HG03066 (cell line): ENCODE results near the gene GON4L.
"Not testable (repeated sequence)": the region's sequence is repeated elsewhere in the genome, so short reads cannot be mapped to it uniquely, and the experiment has no call there.

Experiments
- ATAC-seq: cut with Tn5 transposase; IDR thresholded peaks from one replicate; pipeline ENCODE4 v1.9.1; 2021; ENCODE audit warnings: low read depth; ENCODE audit not compliant: unreplicated experiment

The GON4L gene

GRCh38 chr1:155831279-155831976 is 25.6 kb downstream of the GON4L start:
- ATAC-seq, result no peak

DNA sequence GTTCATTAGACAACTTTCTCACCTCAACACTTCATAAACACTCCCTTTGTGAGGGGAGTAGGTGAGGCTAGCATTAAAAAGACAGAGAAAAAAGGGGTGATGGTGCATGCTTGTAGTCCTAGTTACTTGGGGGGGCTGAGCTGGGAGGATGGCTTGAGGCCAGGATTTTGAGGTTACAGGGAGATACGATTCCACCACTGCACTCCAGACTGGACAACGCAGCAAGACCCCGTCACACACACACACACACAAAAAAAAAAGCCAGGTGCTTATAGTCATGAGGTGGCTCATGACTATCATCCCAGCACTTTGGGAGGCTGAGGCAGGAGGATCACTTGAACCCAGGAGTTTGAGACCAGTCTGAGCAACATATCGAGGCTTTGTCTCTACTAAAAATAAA is 29.6 kb downstream of the GON4L start:
- no peak for ATAC-seq

DNA sequence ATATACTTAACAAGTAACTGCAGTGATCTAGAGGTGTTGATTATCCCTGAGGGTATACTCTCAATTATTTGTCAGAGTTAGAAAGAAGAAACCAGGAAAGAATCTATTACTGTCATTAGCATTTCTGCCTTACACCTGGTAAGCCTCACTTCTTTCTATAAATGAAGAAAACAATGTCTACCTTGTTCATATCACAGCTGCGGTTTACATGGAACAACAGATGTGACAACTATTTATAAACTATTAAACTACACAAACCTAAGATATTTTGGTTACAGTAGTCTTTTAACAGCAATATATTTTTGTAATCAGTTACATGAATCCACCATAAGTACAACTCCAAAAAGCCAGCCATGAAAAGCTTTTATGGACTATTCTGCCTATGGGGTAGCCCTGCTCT is 40.7 kb downstream of the GON4L start:
- ATAC-seq, result no peak

- ATAC-seq, result no peak
These were observed 43.3 kb downstream of the GON4L start for GRCh38 chr1:155813672-155814071.

GRCh38 chr1:155812878-155813277 is 44.1 kb downstream of the GON4L start:
- no peak for ATAC-seq

DNA sequence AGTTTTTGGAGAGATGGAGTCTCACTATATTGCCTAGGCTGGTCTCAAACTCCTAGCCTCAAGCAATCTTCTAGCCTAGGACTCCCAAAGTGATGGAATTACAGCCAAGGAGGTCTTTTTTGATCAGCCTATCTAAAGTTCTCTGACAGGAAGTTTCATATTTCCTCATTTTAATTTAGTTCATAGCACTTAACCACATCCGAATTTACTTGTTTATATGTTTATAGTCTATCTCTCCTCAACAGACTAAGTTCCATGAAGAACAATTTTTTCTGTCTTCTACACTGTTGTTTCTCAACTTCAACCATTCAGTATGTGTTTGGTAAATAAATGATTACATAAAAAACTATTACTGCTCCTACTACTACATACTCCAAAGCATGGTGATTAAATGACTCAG is 47.9 kb downstream of the GON4L start:
- no peak for ATAC-seq

GRCh38 chr1:155801149-155801548 is 55.9 kb downstream of the GON4L start:
- no peak for ATAC-seq

DNA sequence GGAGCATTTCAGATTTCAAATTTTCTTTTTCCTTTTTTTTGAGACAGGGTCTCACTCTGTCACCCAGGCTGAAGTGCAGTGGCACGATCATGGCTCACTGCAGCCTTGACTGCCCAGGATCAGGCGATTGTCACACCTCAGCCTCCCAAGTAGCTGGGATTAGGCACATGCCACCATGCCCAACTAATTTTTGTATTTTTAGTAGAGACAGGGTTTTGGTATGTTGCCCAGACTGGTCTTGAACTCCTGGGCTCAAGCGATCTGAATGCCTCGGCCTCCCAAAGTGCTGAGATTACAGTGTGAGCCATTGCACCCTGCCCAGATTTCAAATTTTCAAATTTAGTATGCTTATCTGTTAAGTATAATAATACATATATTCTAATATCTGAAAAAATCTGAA is 61.4 kb downstream of the GON4L start:
- not testable (repeated sequence) for ATAC-seq

DNA sequence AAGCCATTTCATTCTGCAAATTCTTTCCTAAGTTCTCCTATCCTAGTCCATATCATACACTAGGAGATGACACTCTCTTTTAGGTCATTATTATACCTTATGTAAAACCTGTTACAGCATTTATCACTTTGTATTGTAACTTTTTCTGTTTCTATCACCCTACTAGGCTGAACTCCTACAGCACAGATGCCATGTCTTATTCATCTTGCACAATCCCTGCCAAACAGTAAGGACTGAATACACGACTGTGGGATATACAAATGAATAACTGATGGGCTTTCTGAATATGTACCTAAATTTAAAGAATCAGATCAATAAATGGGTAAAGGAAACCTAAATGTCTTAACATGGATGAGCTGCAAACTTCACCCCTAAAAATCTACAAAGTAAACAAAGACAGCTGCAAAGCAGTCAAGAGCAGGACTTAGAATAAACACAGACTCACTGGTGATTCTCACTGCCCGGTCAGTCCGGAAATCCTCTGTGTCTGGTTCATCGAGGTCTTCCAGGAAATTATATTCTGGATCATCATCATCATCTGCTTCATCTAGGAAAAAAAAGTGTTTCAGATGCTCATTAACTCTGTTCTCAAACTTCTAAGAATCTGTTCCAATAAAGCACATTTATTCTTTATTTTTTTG is 62.3 kb downstream of the GON4L start:
- ATAC-seq, result no peak

- no peak for ATAC-seq
These were observed 63.8 kb downstream of the GON4L start for GRCh38 chr1:155793213-155793612.

DNA sequence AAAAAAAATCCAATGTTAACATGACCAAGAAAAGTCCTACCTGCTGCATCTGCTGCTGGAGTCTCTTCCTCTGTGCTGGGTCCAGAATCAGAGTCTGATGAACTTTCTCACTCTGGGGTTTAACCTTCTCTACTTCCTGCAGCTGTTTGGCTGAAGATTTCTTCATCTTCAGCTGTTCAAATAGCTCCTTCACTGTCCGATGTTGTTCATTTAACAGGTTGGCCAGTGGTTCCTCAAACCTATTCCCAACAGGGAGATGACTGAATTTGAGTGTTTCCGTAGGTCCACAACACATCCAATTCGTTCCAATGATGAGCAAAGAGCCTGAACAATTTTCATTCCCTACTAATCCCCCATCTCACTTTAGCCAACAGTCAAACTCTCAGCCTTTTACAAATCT is 79.4 kb downstream of the GON4L start:
- no peak for ATAC-seq

- no peak for ATAC-seq
These were observed 80.6 kb downstream of the GON4L start for GRCh38 chr1:155776414-155776813.

- no peak for ATAC-seq
These were observed 83.8 kb downstream of the GON4L start for GRCh38 chr1:155773221-155773620.

GRCh38 chr1:155769257-155769656 is 87.8 kb downstream of the GON4L start:
- no peak for ATAC-seq

- not testable (repeated sequence) for ATAC-seq
These were observed 89.5 kb downstream of the GON4L start for GRCh38 chr1:155767399-155767989.

GRCh38 chr1:155763989-155764388 is 93.0 kb downstream of the GON4L start:
- not testable (repeated sequence) for ATAC-seq

DNA sequence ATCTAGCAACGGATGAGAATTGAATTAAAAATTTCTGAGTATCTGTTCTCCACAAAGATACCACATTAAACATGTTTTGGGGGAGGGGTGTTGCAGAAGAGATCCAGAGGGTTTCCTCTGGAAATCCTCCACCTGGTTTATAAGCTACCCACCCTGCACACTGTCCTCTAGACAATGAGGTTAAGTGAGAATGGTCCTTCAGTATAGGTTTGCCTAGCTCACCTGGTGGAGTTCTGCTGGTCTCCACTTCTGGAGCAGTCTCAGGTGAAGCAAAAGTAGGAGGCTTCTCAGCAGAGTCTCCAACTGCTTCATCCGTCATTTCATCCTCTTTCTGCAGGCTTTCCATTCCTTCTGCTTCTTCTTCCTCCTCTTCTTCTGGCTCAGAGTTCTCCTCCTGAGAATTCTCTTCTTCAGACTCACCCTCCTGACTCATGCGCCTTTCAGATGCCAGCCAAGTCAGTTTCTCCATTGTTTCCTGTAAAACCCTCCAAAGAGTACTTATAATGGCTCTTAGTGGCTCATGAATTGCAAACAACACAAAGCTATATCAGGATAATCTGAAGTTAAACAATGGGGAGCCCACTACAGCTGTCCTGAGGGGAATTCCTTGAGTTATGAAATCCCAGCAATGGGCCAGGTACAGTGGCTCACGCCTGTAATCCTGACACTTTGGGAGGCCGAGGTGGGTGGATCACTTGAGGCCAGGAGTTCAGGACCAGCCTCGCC is 93.8 kb downstream of the GON4L start:
- not testable (repeated sequence) for ATAC-seq

- no peak for ATAC-seq
These were observed 95.1 kb downstream of the GON4L start for GRCh38 chr1:155761736-155762405.

DNA sequence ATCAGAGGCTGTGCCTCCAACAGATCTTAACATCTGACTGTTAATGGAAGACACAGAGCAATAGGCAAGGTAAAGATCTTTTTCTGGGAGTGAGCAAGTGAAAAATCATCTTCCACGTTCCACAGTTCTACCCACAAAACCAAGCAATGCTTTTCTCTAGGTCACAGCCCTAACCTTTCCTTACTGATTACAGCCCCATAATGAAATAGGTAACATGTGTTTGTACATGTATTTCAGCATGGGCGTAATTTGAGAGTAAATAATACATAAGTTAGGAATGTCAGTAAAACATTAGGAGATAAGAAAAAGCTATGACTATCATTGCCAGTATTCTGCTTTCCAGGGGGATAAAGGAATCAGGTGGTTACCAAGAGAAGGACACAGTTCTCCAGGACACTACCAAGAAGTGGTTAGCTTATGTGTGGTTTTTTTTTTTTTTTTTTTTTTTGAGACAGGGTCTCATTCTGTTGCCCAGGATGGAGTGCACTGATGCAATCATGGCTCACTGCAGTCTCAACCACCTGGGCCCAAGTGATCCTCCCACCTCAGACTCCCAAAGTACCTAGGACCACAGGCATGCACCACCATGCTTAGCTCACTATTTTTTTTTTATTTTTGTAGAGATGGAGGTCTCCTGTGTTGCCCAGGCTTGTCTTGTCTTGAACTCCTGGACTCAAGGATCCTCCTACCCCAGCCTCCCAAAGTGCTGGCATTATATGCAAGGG is 96.1 kb downstream of the GON4L start:
- ATAC-seq, result no peak

- ATAC-seq, result no peak
These were observed 96.9 kb downstream of the GON4L start for GRCh38 chr1:155759966-155760630.
